Glutamatergic neuron (in vitro differentiated cells): ENCODE data around the gene NIPBL. TPM values are rescaled to one million over a fixed set of nuclear protein-coding genes. Genes with fewer than 3 reads are reported as not detected.

ENCODE experiments used
- DNase-seq: peaks from one replicate; pipeline ENCODE4 v3.0.0; 2022
- H3K27ac Mint-ChIP-seq: one replicate; pipeline ENCODE4 v1.8.0; 2020; ENCODE audit warnings: mild to moderate bottlenecking, mixed read lengths, inconsistent platforms; ENCODE audit not compliant: unreplicated experiment
- H3K27me3 Mint-ChIP-seq: one replicate; pipeline ENCODE4 v1.8.0; 2020; ENCODE audit warnings: mild to moderate bottlenecking, moderate library complexity, mixed read lengths, inconsistent platforms; ENCODE audit not compliant: unreplicated experiment
- H3K36me3 Mint-ChIP-seq: one replicate; pipeline ENCODE4 v1.8.0; 2020; ENCODE audit warnings: mild to moderate bottlenecking, mixed read lengths, inconsistent platforms; ENCODE audit not compliant: unreplicated experiment
- H3K4me1 Mint-ChIP-seq: one replicate; pipeline ENCODE4 v1.8.0; 2020; ENCODE audit warnings: mild to moderate bottlenecking, low read depth, mixed read lengths, inconsistent platforms; ENCODE audit not compliant: unreplicated experiment
- H3K4me3 Mint-ChIP-seq: one replicate; pipeline ENCODE4 v1.8.0; 2020; ENCODE audit warnings: mild to moderate bottlenecking, mixed read lengths, inconsistent platforms; ENCODE audit not compliant: unreplicated experiment
- H3K9me3 Mint-ChIP-seq: one replicate; pipeline ENCODE4 v1.8.0; 2020; ENCODE audit warnings: mild to moderate bottlenecking, moderate library complexity, mixed read lengths, inconsistent platforms; ENCODE audit not compliant: unreplicated experiment
- CTCF ChIP-seq: fragments of 200-600 bp; sonication (generic); IDR thresholded peaks from one replicate; pipeline ENCODE4 v1.5.0; 2021; ENCODE audit not compliant: partially characterized antibody, unreplicated experiment
- long read RNA-seq: library from polyadenylated mRNA; unstranded; transcript quantifications from one replicate; pipeline ENCODE4 v2.0.0, GENCODE V29; 2020; ENCODE audit not compliant: unreplicated experiment
- total RNA-seq: library from RNA; stranded (reverse); fragmentation: NEBNext Ultra II Directional; extraction: Animal tissue kit (Norgen Biotek cat#: 25700); gene quantifications from one replicate; pipeline ENCODE4 v1.2.1, GENCODE V29; 2021; ENCODE audit not compliant: unreplicated experiment

Gene NIPBL, protein sequence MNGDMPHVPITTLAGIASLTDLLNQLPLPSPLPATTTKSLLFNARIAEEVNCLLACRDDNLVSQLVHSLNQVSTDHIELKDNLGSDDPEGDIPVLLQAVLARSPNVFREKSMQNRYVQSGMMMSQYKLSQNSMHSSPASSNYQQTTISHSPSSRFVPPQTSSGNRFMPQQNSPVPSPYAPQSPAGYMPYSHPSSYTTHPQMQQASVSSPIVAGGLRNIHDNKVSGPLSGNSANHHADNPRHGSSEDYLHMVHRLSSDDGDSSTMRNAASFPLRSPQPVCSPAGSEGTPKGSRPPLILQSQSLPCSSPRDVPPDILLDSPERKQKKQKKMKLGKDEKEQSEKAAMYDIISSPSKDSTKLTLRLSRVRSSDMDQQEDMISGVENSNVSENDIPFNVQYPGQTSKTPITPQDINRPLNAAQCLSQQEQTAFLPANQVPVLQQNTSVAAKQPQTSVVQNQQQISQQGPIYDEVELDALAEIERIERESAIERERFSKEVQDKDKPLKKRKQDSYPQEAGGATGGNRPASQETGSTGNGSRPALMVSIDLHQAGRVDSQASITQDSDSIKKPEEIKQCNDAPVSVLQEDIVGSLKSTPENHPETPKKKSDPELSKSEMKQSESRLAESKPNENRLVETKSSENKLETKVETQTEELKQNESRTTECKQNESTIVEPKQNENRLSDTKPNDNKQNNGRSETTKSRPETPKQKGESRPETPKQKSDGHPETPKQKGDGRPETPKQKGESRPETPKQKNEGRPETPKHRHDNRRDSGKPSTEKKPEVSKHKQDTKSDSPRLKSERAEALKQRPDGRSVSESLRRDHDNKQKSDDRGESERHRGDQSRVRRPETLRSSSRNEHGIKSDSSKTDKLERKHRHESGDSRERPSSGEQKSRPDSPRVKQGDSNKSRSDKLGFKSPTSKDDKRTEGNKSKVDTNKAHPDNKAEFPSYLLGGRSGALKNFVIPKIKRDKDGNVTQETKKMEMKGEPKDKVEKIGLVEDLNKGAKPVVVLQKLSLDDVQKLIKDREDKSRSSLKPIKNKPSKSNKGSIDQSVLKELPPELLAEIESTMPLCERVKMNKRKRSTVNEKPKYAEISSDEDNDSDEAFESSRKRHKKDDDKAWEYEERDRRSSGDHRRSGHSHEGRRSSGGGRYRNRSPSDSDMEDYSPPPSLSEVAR (N-terminal part only)
- 81.1 TPM for total RNA-seq
- long read RNA-seq, partial matches to known transcripts = 6 of 9 reads
- long read RNA-seq, other reads (novel, unspliced or antisense) = 2 of 9 reads

- DNase-seq = peak; percentile 88
- no peak for TF ChIP-seq CTCF
- H3K36me3 Mint-ChIP-seq = no peaks in the 10 kb centered on the region
- H3K4me1 Mint-ChIP-seq = peaks cover 14% of the 10 kb centered on the region
- peak within 1 kb of the TSS; percentile 94 for H3K27ac Mint-ChIP-seq
- peak within 1 kb of the TSS; percentile 98 for H3K4me3 Mint-ChIP-seq
- H3K27me3 Mint-ChIP-seq = peaks cover 9% of the 10 kb centered on the region
- peaks cover 10% of the 10 kb centered on the region for H3K9me3 Mint-ChIP-seq
These were observed at the start of gene NIPBL for GRCh38 chr5:36876299-36876964. NIPBL (plus strand) TSS chr5:36876769; CDS start chr5:36953697, 76,928 bp downstream.

- Mint-ChIP-seq H3K4me1 (peaks cover 13% of the 10 kb centered on the region), H3K4me3 (no peak overlapping the region), H3K9me3 (no peaks in the 10 kb centered on the region), H3K27me3 (no peaks in the 10 kb centered on the region), H3K36me3 (no peaks in the 10 kb centered on the region), H3K27ac (no peak overlapping the region)
- DNase-seq = no peak
- TF ChIP-seq CTCF = no peak
These were observed 44.3 kb upstream of the NIPBL start for GRCh38 chr5:36832274-36832673.

DNA sequence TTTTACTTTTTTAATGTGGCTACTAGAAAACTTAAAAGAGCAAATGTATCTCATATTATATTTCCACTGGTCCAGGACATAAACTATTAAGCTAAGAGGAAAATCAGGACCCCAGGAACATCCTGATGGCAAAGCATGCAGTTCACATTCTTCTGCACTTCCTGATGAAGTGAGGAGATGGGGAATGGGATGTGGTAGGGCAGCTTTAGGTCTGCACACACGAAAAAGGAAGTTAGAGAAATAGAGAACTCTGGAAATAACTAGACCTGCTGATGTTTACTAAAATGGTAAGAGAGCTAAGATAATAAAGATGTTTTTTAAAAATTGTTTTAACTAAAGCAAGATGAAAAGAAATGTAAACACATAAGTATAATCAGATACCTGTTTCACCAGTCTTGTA, 39.7 kb upstream of the NIPBL start:
- no peak for TF ChIP-seq CTCF
- Mint-ChIP-seq H3K4me3 (no peak overlapping the region), H3K9me3 (no peaks in the 10 kb centered on the region), H3K27me3 (peaks cover 2% of the 10 kb centered on the region), H3K27ac (no peak overlapping the region), H3K4me1 (no peaks in the 10 kb centered on the region), H3K36me3 (no peaks in the 10 kb centered on the region)
- no peak for DNase-seq

GRCh38 chr5:36839489-36840476, 36.8 kb upstream of the NIPBL start:
- H3K4me1 Mint-ChIP-seq = peaks cover 6% of the 10 kb centered on the region
- no peak overlapping the region for H3K27ac Mint-ChIP-seq
- H3K4me3 Mint-ChIP-seq = no peak overlapping the region

More at GRCh38 chr5:36839489-36840476, 36.8 kb upstream of the NIPBL start:
- H3K9me3 Mint-ChIP-seq = no peaks in the 10 kb centered on the region
- DNase-seq = no peak
- peaks cover 2% of the 10 kb centered on the region for H3K27me3 Mint-ChIP-seq
- TF ChIP-seq CTCF = no peak
- H3K36me3 Mint-ChIP-seq = no peaks in the 10 kb centered on the region
